GM12872 (cell line): ENCODE measurements around the gene ITGA2B.

Experiments
- TF ChIP-seq, protein P1 (sequence below): IDR thresholded peaks from 3 replicates; pipeline ENCODE4 v1.5.1; 2011; ENCODE audit warnings: low read depth, mild to moderate bottlenecking, low read length, moderate library complexity; ENCODE audit not compliant: insufficient read depth

The ITGA2B gene

DNA sequence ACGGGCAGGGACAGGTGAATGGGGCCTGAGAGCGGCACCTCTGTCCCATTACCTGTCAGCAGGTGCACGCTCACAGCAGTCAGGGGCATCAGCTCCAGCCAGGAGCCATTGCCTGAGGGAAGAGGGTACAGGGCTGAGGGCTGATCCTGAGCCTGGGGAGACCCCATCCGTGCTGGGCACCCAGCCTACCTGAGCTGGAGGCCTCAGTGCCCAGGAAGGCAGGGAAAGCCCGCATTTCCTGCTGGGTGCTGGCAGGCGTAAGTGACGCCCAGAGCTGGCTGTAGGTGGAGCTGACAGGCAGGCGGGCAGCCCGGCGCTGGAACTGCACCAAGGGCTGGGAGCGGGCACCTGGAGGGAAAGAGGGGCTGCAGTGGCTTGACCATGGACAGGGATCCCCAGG is 33.2 kb downstream of the ITGA2B start:
- TF ChIP-seq, protein P1, sequence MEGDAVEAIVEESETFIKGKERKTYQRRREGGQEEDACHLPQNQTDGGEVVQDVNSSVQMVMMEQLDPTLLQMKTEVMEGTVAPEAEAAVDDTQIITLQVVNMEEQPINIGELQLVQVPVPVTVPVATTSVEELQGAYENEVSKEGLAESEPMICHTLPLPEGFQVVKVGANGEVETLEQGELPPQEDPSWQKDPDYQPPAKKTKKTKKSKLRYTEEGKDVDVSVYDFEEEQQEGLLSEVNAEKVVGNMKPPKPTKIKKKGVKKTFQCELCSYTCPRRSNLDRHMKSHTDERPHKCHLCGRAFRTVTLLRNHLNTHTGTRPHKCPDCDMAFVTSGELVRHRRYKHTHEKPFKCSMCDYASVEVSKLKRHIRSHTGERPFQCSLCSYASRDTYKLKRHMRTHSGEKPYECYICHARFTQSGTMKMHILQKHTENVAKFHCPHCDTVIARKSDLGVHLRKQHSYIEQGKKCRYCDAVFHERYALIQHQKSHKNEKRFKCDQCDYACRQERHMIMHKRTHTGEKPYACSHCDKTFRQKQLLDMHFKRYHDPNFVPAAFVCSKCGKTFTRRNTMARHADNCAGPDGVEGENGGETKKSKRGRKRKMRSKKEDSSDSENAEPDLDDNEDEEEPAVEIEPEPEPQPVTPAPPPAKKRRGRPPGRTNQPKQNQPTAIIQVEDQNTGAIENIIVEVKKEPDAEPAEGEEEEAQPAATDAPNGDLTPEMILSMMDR = no peak

DNA sequence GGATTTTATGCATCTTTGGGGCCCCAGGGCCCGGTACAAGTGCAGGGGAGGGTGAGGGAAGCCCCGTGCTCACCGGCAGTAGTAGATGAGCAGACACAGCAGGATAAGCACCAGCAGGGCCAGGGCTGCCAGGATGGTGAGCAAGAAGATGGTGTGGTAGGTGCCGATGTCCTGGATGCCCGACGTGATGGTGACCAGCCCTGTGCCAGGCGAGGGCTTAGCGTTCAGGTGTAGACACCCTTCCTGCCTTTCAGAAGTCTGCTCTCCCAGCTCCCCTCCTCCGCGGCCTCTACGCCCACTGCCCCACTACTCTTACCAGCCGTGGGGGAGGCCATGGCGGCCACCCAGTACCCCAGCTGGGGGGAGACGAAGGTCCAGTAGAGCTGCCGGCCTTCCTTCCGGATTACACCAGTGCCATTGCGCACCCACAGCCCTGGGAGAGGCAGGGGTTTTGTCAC is 33.8 kb downstream of the ITGA2B start:
- TF ChIP-seq, protein P1 = no peak

DNA sequence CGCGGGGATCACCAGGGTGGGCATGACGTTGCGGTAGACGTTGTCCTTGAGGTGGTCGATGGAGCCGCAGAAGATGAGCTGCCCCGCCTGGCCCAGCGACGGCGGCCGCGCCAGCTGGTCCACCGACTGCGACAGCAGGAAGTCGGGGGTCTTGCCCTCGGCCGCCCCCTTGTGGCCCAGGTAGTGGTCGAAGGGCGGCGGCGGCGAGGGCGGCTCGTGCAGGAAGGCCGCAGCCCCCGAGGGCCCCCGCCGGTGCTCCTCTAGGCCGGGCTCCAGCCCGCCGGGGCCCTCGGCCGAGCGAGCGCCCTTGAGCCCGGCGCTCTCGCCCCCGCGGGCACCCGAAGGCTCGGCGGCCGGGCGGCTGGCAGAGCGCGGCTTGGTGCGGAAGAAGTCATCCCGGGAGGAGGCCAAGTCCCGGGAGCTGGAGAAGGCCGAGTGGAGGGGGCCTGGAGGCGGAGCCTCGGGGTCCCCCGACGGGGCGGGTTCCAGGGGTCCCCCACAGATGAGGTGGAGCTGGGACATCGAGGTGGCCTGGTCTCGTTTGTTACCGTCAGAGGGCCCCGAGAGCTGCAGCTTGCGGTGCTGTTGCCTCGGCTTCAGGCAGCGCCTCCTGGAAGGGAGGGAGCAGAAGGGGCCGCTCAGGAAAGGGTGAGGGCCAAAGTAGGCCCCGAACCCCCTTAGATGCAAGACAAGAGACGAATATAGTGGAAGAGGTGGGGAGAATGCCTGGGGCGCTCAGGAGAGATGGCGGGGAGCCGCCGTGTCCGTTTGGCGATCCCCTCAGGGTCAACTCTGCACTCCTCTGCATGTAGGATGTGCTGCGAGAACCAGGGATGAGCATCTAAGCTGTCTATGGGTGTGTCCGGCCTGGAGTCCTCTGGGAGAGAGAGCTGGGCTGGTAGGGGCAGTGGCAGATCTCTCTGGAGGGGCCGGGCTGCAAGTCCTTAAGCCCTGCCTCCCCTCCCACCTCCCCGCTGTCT is 34.6 kb downstream of the ITGA2B start:
- TF ChIP-seq, protein P1 = peak; percentile 61

DNA sequence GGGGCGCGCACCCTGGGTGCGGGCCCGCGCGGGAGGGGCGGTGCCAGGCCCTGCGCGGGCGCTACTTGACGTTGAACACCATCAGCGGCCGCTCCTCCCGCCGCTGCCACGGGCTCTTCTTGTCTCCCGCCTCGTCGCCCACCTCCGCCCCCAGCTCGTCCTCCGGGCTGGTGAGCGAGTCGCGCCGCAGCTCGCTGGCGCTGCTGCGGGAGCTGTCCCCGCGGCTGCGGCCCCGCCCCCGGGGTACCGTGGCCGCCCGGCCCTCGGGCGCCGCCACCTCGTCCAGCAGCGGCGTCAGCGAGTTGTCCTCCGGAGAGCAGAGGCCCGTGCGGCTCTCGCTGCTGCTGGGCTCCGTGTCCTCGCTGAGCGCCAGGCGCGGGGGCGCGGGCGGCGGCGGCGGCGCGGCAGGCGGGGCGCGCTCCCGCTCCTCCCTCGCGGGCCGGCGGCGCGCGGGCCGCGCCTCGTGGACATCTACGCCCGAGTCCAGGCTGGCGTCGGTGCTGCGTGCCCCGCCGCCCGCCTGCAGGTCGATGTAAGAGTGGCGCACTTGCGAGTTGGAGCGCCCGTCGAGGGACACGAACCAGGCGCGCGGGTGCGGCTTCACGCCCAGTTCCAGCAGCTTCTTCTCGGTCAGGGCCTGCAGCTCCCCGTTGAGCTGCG is 35.6 kb downstream of the ITGA2B start:
- TF ChIP-seq, protein P1 = no peak

DNA sequence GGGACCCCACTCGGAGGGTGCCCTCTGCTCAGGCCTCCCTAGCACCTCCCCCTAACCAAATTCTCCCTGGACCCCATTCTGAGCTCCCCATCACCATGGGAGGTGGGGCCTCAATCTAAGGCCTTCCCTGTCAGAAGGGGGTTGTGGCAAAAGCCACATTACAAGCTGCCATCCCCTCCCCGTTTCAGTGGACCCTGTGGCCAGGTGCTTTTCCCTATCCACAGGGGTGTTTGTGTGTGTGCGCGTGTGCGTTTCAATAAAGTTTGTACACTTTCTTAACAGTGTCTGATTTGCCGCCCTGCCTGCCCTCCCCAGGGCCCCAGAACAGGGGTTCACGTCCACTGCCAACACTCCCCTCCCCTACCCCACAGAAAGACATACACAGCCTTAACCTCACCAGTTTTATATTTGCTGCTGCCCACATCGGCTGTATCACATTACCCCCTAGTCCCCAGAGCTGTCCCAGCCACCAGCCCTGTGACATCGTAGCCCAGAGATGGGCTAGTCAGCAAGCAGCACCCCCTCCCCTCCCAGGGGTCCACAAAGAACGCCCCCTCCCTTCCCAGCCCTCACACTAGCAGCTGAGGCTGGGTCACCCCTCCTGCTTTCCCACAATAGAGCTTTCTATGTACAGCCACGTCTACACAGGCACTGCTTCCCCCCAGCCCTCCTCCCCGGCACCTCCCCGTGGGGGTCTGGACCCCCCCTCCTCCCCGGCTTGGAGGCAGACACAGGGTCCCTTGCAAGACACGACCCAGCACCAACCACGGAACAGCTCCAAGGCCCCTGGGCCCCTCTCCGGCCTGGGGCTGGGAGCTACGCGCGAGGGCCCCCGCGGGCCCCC is 36.4 kb downstream of the ITGA2B start:
- TF ChIP-seq, protein P1 = no peak

DNA sequence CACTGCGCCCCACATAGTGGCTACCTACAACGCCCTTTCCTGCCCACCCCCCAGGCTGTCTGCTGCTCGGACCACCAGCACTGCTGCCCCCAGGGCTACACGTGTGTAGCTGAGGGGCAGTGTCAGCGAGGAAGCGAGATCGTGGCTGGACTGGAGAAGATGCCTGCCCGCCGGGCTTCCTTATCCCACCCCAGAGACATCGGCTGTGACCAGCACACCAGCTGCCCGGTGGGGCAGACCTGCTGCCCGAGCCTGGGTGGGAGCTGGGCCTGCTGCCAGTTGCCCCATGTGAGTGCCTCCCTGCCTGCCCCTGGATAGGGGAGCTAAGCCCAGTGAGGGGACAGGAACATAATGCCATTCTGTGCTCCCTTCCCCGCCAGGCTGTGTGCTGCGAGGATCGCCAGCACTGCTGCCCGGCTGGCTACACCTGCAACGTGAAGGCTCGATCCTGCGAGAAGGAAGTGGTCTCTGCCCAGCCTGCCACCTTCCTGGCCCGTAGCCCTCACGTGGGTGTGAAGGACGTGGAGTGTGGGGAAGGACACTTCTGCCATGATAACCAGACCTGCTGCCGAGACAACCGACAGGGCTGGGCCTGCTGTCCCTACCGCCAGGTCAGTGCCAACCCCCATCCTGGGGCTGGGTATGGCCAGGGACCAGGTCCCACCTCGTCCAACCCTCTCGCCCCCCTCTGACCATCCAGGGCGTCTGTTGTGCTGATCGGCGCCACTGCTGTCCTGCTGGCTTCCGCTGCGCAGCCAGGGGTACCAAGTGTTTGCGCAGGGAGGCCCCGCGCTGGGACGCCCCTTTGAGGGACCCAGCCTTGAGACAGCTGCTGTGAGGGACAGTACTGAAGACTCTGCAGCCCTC is 37.3 kb downstream of the ITGA2B start:
- TF ChIP-seq, protein P1 = no peak
